ENCODE results near the gene CORO1C. TPM values are rescaled to one million over a fixed set of nuclear protein-coding genes. Genes with fewer than 3 reads are reported as not detected.

The CORO1C gene
- total RNA-seq, 2 donors from 2014 or later: 13.3 to 61.1 TPM

GRCh38 chr12:108727868-108728735 is 3.2 kb downstream of the CORO1C start:
- H3K4me3 Mint-ChIP-seq: no peak overlapping the region
- no peak overlapping the region for H3K27ac Mint-ChIP-seq
- no peak for DNase-seq
- no peak for ATAC-seq
- H3K36me3 Mint-ChIP-seq (ENCODE audit: low read depth): no peaks in the 10 kb centered on the region
- H3K9me3 ChIP-seq (ENCODE audit: control insufficient read depth, low read length, poor library complexity, severe bottlenecking): no peaks in the 10 kb centered on the region
- no peaks in the 10 kb centered on the region for H3K27me3 Mint-ChIP-seq
- H3K4me1 Mint-ChIP-seq: peaks cover 28% of the 10 kb centered on the region

DNA sequence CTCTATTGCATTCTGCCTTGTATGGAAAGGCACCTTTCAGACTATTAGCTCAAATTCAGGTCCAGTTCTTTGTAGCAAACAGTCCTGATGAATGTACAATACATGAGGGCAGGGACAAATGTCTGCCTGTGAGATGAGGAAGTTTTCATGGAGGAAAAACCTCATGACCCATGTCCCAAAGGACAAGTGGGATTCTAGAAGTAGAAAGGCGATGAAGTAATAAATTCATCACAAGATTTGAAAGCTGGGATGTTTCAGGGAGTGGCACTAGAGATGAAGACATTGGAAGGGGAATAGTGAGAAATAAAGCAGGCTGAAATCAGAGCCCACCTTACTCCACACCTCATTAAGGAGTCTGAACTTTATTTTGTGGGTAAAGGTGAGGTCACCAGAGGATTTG is 4.2 kb downstream of the CORO1C start:
- no peaks in the 10 kb centered on the region for H3K36me3 Mint-ChIP-seq (ENCODE audit: low read depth)
- peaks cover 31% of the 10 kb centered on the region for H3K4me1 Mint-ChIP-seq
- no peak overlapping the region for H3K27ac Mint-ChIP-seq

GRCh38 chr12:108724890-108725151 is 6.5 kb downstream of the CORO1C start:
- no peaks in the 10 kb centered on the region for H3K36me3 Mint-ChIP-seq (ENCODE audit: low read depth)
- no peaks in the 10 kb centered on the region for H3K27me3 Mint-ChIP-seq
- DNase-seq (no peak), ATAC-seq (no peak)
- peaks cover 25% of the 10 kb centered on the region for H3K4me1 Mint-ChIP-seq
- H3K9me3 ChIP-seq (ENCODE audit: control insufficient read depth, low read length, poor library complexity, severe bottlenecking): no peaks in the 10 kb centered on the region
- H3K27ac Mint-ChIP-seq: peak overlapping the region; percentile 2
- no peak overlapping the region for H3K4me3 Mint-ChIP-seq

More for the DNA sequence above, 4.2 kb downstream of the CORO1C start:
- H3K9me3 ChIP-seq (ENCODE audit: control insufficient read depth, low read length, poor library complexity, severe bottlenecking): no peaks in the 10 kb centered on the region
- no peaks in the 10 kb centered on the region for H3K27me3 Mint-ChIP-seq
- no peak overlapping the region for H3K4me3 Mint-ChIP-seq
- no peak for DNase-seq
- no peak for ATAC-seq

DNA sequence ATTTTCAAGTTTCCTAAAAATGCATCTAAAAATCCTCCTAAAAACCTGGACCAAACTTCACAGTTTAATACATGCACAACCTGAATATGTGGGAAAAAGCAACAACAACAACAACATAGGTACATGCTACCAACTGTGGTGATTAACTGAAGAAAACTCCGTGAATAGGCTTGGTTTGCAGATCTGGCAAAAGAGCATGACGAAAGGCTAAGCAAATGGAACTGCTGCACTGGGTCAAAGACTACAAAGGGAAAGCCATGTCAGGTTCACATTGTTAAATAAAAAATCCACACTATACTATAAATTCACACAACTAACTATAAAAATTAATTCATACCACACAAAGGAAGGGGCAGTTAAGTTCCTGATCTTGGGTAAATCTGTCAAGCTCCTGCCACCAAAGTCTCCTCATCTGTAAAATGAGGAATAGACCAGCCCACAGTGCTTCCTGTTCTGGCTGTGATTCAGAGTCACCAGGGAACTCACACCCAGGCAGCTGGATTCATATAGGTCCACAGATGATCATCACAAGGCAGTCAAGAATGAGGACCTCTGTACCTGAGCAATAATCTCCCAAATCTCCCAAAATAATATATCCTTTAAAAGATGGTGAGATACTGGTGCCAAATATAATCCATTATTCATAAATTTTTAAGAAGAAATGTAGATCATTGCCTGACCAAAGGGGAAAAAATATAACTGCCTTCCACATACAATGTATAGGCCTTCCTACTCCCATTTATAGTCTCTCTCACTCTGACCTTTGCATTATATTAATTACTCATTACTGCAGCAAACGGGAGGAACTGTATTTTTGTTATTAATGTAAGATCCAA is 7.0 kb downstream of the CORO1C start:
- H3K9me3 ChIP-seq (ENCODE audit: control insufficient read depth, low read length, poor library complexity, severe bottlenecking): no peaks in the 10 kb centered on the region
- DNase-seq (no peak), ATAC-seq (peak; percentile 49)
- Mint-ChIP-seq H3K27ac (peak overlapping the region; percentile 2), H3K36me3 (ENCODE audit: low read depth) (no peaks in the 10 kb centered on the region), H3K4me1 (peaks cover 20% of the 10 kb centered on the region), H3K27me3 (no peaks in the 10 kb centered on the region), H3K4me3 (no peak overlapping the region)

- H3K27me3 Mint-ChIP-seq: no peaks in the 10 kb centered on the region
- ATAC-seq (no peak), DNase-seq (no peak)
- no peak overlapping the region for H3K4me3 Mint-ChIP-seq
- peaks cover 23% of the 10 kb centered on the region for H3K4me1 Mint-ChIP-seq
- H3K36me3 Mint-ChIP-seq (ENCODE audit: low read depth): no peaks in the 10 kb centered on the region
- no peaks in the 10 kb centered on the region for H3K9me3 ChIP-seq (ENCODE audit: control insufficient read depth, low read length, poor library complexity, severe bottlenecking)
- H3K27ac Mint-ChIP-seq: no peak overlapping the region
Measured at GRCh38 chr12:108722992-108723766, 8.1 kb downstream of the CORO1C start.

- Mint-ChIP-seq H3K27ac (no peak overlapping the region), H3K27me3 (no peaks in the 10 kb centered on the region), H3K36me3 (ENCODE audit: low read depth) (no peaks in the 10 kb centered on the region), H3K4me3 (no peak overlapping the region), H3K4me1 (peaks cover 23% of the 10 kb centered on the region)
- DNase-seq: no peak
- ATAC-seq: no peak
- H3K9me3 ChIP-seq (ENCODE audit: control insufficient read depth, low read length, poor library complexity, severe bottlenecking): no peaks in the 10 kb centered on the region
Measured at GRCh38 chr12:108722463-108722862, 8.9 kb downstream of the CORO1C start.

GRCh38 chr12:108721824-108722223 is 9.5 kb downstream of the CORO1C start:
- Mint-ChIP-seq H3K36me3 (ENCODE audit: low read depth) (peaks cover 1% of the 10 kb centered on the region), H3K27ac (no peak overlapping the region), H3K4me1 (peaks cover 24% of the 10 kb centered on the region), H3K4me3 (no peak overlapping the region), H3K27me3 (no peaks in the 10 kb centered on the region)
- H3K9me3 ChIP-seq (ENCODE audit: control insufficient read depth, low read length, poor library complexity, severe bottlenecking): no peaks in the 10 kb centered on the region
- ATAC-seq: no peak
- DNase-seq: no peak

GRCh38 chr12:108720757-108721514 is 10.4 kb downstream of the CORO1C start:
- H3K4me1 Mint-ChIP-seq: peaks cover 29% of the 10 kb centered on the region
- no peaks in the 10 kb centered on the region for H3K9me3 ChIP-seq (ENCODE audit: control insufficient read depth, low read length, poor library complexity, severe bottlenecking)
- no peak for ATAC-seq
- H3K4me3 Mint-ChIP-seq: no peak overlapping the region
- no peak for DNase-seq
- H3K27me3 Mint-ChIP-seq: no peaks in the 10 kb centered on the region
- no peak overlapping the region for H3K27ac Mint-ChIP-seq
- H3K36me3 Mint-ChIP-seq (ENCODE audit: low read depth): peaks cover 2% of the 10 kb centered on the region

- ATAC-seq (no peak), DNase-seq (no peak)
- no peak overlapping the region for H3K4me3 Mint-ChIP-seq
- H3K27me3 Mint-ChIP-seq: no peaks in the 10 kb centered on the region
- no peak overlapping the region for H3K27ac Mint-ChIP-seq
- H3K36me3 Mint-ChIP-seq (ENCODE audit: low read depth): peaks cover 2% of the 10 kb centered on the region
- peaks cover 16% of the 10 kb centered on the region for H3K4me1 Mint-ChIP-seq
- H3K9me3 ChIP-seq (ENCODE audit: control insufficient read depth, low read length, poor library complexity, severe bottlenecking): no peaks in the 10 kb centered on the region
Measured at GRCh38 chr12:108717243-108717642, 14.1 kb downstream of the CORO1C start.

DNA sequence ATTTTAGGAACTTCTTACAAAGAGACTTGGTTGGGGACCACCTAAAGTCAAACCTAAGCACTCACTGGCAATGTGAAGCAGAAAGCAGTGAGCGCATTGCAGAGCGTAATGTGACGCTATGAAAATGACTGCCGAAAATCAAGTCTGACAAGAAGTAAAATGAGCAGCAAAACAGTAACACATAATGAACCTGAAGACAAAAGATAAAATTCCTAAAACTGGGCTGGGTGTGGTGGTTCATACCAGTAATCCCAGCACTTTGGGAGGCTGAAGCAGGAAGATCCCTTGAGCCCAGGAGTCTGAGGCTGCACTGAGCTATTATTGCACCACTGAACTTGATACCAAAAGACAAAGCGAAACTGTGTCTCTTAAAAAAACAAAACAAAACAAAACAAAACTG is 16.5 kb downstream of the CORO1C start:
- Mint-ChIP-seq H3K27ac (no peak overlapping the region), H3K27me3 (no peaks in the 10 kb centered on the region), H3K36me3 (ENCODE audit: low read depth) (peaks cover 2% of the 10 kb centered on the region), H3K4me1 (peaks cover 12% of the 10 kb centered on the region), H3K4me3 (no peak overlapping the region)
- no peaks in the 10 kb centered on the region for H3K9me3 ChIP-seq (ENCODE audit: control insufficient read depth, low read length, poor library complexity, severe bottlenecking)
- no peak for DNase-seq
- ATAC-seq: no peak

DNA sequence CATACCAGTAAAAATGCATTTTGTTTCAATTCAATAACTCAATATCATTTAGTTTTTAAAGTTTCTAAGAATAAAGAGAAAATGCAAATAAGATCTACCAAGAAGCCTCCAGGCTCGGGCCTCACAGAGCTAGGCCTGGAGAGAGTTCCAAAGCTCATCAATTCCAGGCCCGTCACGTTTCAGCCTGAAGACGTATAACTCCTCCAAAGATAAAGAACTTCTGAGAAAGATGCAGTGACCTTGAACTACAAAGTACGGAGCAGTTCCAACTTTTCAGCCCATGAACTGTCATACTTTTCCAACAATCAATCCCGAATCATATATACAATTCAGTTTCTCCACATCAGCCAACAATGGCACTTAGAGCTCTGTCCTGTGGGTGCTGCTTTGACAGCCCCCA is 17.8 kb downstream of the CORO1C start:
- no peak overlapping the region for H3K27ac Mint-ChIP-seq

DNA sequence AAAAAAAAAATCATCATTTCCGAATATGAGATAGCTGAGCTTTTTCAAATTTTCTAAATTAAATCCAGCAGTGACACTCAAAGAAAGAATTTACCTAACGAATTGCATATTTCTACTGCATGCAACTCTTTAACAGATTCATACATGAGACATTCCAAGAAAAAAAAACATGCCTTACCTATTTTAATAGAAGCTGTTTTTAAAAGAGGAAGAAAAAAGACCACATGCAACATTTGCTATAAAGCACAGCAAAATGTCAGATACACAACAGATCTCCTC is 18.5 kb downstream of the CORO1C start:
- Mint-ChIP-seq H3K27ac (no peak overlapping the region), H3K36me3 (ENCODE audit: low read depth) (peaks cover 2% of the 10 kb centered on the region), H3K4me3 (no peak overlapping the region), H3K4me1 (peaks cover 9% of the 10 kb centered on the region), H3K27me3 (no peaks in the 10 kb centered on the region)
- no peaks in the 10 kb centered on the region for H3K9me3 ChIP-seq (ENCODE audit: control insufficient read depth, low read length, poor library complexity, severe bottlenecking)
- ATAC-seq (no peak), DNase-seq (no peak)

More for the DNA sequence above, 17.8 kb downstream of the CORO1C start:
- no peaks in the 10 kb centered on the region for H3K27me3 Mint-ChIP-seq
- no peak for DNase-seq
- no peak overlapping the region for H3K4me3 Mint-ChIP-seq
- H3K36me3 Mint-ChIP-seq (ENCODE audit: low read depth): peaks cover 2% of the 10 kb centered on the region
- H3K9me3 ChIP-seq (ENCODE audit: control insufficient read depth, low read length, poor library complexity, severe bottlenecking): no peaks in the 10 kb centered on the region
- peaks cover 9% of the 10 kb centered on the region for H3K4me1 Mint-ChIP-seq
- ATAC-seq: no peak

Measured in T-helper 17 cell (primary cell).